Right lobe of liver (tissue), 4 donors: ENCODE data around the gene PDLIM3.

Source experiments
- CTCF ChIP-seq, 4 donors: fragments of 200-600 bp in 3 of 4; fragments of 450-650 bp in 1 of 4; IDR thresholded peaks; one replicate each; pipeline versions ENCODE4 v1.5.1 to v1.8.0; 2016 to 2022; ENCODE audit warnings: antibody characterized with exemption in 4 of 4, mild to moderate bottlenecking in 2 of 4
- POLR2A ChIP-seq: fragments of 450-650 bp; IDR thresholded peaks from one replicate; pipeline ENCODE4 v1.6.1; 2017; ENCODE audit warnings: antibody characterized with exemption, mild to moderate bottlenecking
- donor health status: DM: no; HTN: no; CAD: no.
- donor health status: DM: no; HTN: no; CAD: no.
- donor health status: DM: no; HTN: yes; CAD: no.

DNA sequence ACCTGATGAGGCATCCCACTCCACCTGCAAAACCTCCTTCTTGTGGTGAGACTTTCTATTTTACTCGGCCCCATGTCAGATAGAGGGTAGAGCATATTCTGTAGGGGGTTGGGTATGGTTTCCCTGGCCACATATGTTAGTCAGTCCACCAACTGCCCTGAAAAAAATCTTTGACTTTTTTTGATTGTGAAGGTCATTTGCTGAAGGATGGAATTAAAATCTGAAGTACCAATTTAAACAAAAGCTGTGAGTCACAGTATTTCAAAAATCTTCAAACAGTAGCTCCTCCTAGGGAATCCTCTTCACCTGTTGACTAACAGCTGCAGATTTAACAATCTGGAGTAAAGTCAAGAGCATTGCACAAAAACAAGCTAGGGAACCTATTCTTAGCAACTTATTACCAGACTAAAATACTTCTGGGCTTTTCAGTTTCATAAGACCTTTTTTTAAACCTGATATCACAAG, 55.8 kb downstream of the PDLIM3 start:
- TF ChIP-seq CTCF (IDR thresholded peaks at IDR 0.05) = no peak
- TF ChIP-seq POLR2A = no peak
